ENCODE results near the gene CPPED1.

CPPED1 gene

DNA sequence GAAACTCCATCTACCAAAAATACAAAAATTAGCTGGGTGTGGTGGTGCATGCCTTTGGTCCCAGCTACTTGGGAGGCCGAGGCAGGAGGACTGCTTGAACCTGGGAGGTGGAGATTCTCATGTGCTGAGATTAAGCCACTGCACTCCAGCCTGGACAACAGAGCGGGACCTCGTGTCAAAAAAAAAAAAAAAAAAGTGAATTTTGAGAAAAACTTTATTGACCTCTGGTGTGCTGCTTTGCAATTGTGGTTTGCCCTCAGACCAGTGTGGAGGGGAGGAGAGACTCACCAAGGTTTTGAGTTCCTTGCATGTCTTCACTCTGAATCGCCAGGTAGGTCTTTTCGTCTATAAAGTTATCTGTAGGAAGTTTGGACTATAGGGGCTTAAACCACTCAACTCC, 145.2 kb downstream of the CPPED1 start:
- DNase-seq (ENCODE audit: low read depth) = no peak
- TF ChIP-seq CTCF (conservative IDR thresholded peaks at IDR 0.05; ENCODE audit: control insufficient read depth, insufficient read depth, low read depth, low read length) = no peak
- no peak overlapping the region for H3K4me3 ChIP-seq (ENCODE audit: control insufficient read depth, low read depth, low read length)

DNA sequence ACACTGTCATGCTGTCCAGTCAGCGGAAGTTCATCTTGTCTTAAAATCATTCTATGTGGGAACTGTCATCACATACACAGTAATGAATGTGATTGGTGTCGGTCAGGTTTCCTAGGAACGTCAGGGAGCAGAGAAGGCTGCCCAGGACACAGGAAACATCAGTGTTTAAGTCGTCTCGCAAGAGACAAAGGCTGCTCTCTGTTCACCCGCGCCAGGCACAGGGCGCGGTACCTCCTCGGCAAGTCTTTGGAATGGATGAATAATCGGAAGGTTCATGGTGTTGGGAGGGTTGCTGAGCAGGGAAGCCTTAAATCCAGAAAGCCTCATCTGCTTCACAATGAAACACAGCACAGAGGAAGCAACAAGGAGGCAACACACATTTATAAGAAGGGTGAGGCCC, 148.2 kb downstream of the CPPED1 start:
- DNase-seq (ENCODE audit: low read depth) = no peak
- TF ChIP-seq CTCF (conservative IDR thresholded peaks at IDR 0.05; ENCODE audit: control insufficient read depth, insufficient read depth, low read depth, low read length) = no peak
- H3K4me3 ChIP-seq (ENCODE audit: control insufficient read depth, low read depth, low read length) = no peak overlapping the region

GRCh38 chr16:12653820-12654392, 149.8 kb downstream of the CPPED1 start:
- no peak overlapping the region for H3K4me3 ChIP-seq (ENCODE audit: control insufficient read depth, low read depth, low read length)
- TF ChIP-seq CTCF (conservative IDR thresholded peaks at IDR 0.05; ENCODE audit: control insufficient read depth, insufficient read depth, low read depth, low read length) = no peak
- DNase-seq (ENCODE audit: low read depth) = no peak

- DNase-seq (ENCODE audit: low read depth) = no peak
Measured at GRCh38 chr16:12652924-12653323, 150.8 kb downstream of the CPPED1 start.

GRCh38 chr16:12651765-12652512, 151.7 kb downstream of the CPPED1 start:
- TF ChIP-seq CTCF (conservative IDR thresholded peaks at IDR 0.05; ENCODE audit: control insufficient read depth, insufficient read depth, low read depth, low read length) = no peak
- no peak for DNase-seq (ENCODE audit: low read depth)
- H3K4me3 ChIP-seq (ENCODE audit: control insufficient read depth, low read depth, low read length) = no peak overlapping the region

More at GRCh38 chr16:12652924-12653323, 150.8 kb downstream of the CPPED1 start:
- no peak overlapping the region for H3K4me3 ChIP-seq (ENCODE audit: control insufficient read depth, low read depth, low read length)
- no peak for TF ChIP-seq CTCF (conservative IDR thresholded peaks at IDR 0.05; ENCODE audit: control insufficient read depth, insufficient read depth, low read depth, low read length)

DNA sequence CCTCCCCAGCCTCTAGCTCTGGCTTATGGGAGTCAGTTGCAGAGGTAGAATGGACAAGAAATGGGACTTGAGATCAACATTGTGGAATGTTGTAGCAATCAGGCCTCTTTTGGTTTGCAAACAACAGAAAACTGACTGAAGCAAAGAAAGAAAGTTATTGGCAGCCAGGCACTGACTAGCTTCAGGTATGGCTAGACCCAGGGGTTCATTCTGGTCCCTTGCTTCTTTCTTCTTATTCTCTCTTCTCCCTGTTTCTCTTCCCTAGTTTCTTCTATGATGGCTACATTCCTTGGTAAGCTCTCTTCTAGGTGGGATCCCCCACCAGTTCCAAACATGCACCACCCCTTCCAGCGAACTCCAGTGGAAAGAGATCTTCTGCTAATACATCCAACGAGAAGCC, 154.3 kb downstream of the CPPED1 start:
- H3K4me3 ChIP-seq (ENCODE audit: control insufficient read depth, low read depth, low read length) = no peak overlapping the region
- no peak for DNase-seq (ENCODE audit: low read depth)
- no peak for TF ChIP-seq CTCF (conservative IDR thresholded peaks at IDR 0.05; ENCODE audit: control insufficient read depth, insufficient read depth, low read depth, low read length)
